Middle frontal gyrus (tissue), 1 donor: ENCODE data around the gene FADS3.

ENCODE experiments used
- DNase-seq: peaks from one replicate; pipeline ENCODE4 v3.0.0-alpha.2; 2015; ENCODE audit warnings: low spot score; ENCODE audit errors: extremely low spot score

FADS3 gene

GRCh38 chr11:61837411-61838005 lies 53.8 kb downstream of the FADS3 start:
- no peak for DNase-seq

- no peak for DNase-seq
Measured at GRCh38 chr11:61836193-61836592, 55.2 kb downstream of the FADS3 start.

GRCh38 chr11:61834278-61835048 lies 56.9 kb downstream of the FADS3 start:
- no peak for DNase-seq

- no peak for DNase-seq
Measured at GRCh38 chr11:61833926-61834277, 57.4 kb downstream of the FADS3 start.

GRCh38 chr11:61833471-61833870 lies 57.9 kb downstream of the FADS3 start:
- DNase-seq = no peak

- no peak for DNase-seq
Measured at GRCh38 chr11:61832754-61833153, 58.6 kb downstream of the FADS3 start.

GRCh38 chr11:61832207-61832606 lies 59.1 kb downstream of the FADS3 start:
- no peak for DNase-seq

GRCh38 chr11:61830237-61831105 lies 60.9 kb downstream of the FADS3 start:
- DNase-seq = no peak

- no peak for DNase-seq
Measured at GRCh38 chr11:61829806-61830205, 61.5 kb downstream of the FADS3 start.

GRCh38 chr11:61828629-61829407 lies 62.5 kb downstream of the FADS3 start:
- DNase-seq = no peak

- DNase-seq = no peak
Measured at GRCh38 chr11:61828379-61828628, 63.0 kb downstream of the FADS3 start.

- DNase-seq = peak; percentile 94
Measured at GRCh38 chr11:61827571-61828378, 63.6 kb downstream of the FADS3 start, which contains the start of gene FADS2. FADS2 (plus strand) TSS chr11:61828300; CDS start chr11:61828391, 91 bp downstream.

- no peak for DNase-seq
Measured at GRCh38 chr11:61826930-61827570, 64.3 kb downstream of the FADS3 start.
